ENCODE measurements around the gene GALNT17.

DNA sequence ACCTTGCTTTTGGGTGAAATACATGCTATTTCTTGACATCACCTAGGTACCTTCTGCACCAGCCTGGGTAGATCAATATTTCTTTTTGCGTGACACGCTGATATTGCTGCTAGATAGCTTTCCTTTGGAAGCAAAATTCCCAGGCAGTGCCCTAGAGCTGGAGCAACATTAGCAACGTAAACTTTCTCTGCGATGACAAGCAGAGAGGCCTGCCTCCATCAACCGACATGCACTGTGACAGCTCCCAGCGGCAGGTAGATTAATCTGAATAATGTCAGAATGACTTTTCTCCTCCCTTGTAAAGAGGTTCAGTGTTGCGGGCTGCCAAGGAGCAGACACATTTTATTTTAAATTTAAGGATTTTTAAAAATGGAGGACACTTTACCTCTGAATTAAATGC lies 307.4 kb downstream of the GALNT17 start:
- TF ChIP-seq, protein P1, sequence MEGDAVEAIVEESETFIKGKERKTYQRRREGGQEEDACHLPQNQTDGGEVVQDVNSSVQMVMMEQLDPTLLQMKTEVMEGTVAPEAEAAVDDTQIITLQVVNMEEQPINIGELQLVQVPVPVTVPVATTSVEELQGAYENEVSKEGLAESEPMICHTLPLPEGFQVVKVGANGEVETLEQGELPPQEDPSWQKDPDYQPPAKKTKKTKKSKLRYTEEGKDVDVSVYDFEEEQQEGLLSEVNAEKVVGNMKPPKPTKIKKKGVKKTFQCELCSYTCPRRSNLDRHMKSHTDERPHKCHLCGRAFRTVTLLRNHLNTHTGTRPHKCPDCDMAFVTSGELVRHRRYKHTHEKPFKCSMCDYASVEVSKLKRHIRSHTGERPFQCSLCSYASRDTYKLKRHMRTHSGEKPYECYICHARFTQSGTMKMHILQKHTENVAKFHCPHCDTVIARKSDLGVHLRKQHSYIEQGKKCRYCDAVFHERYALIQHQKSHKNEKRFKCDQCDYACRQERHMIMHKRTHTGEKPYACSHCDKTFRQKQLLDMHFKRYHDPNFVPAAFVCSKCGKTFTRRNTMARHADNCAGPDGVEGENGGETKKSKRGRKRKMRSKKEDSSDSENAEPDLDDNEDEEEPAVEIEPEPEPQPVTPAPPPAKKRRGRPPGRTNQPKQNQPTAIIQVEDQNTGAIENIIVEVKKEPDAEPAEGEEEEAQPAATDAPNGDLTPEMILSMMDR (conservative IDR thresholded peaks at IDR 0.05; ENCODE audit: low read length), result no peak
- TF ChIP-seq EZH2phosphoT487 (IDR thresholded peaks at IDR 0.05; ENCODE audit: borderline replicate concordance), result no peak

Measured in Loucy (cell line).